Fibroblast of villous mesenchyme (primary cell): ENCODE measurements around the gene SAA1. TPM values are rescaled to one million over a fixed set of nuclear protein-coding genes. Genes with fewer than 3 reads are reported as not detected.

ENCODE experiments used
- DNase-seq: peaks from one replicate; pipeline ENCODE4 v3.0.0-alpha.2; 2010; ENCODE audit warnings: low read depth
- H3K4me3 ChIP-seq: 2 replicates; pipeline ENCODE4 v1.5.1; 2011; ENCODE audit warnings: low read depth, mild to moderate bottlenecking, low read length
- CTCF ChIP-seq: IDR thresholded peaks from 2 replicates; pipeline ENCODE4 v1.5.1; 2012; ENCODE audit warnings: low read depth, mild to moderate bottlenecking, low read length; ENCODE audit not compliant: insufficient read depth
- small RNA-seq: library from RNA; depleted of rRNA; stranded (forward); fragments of <200 nt; gene quantifications from one replicate; pipeline ENCODE3, GENCODE V24; 2012
- total RNA-seq: library from RNA; depleted of rRNA; stranded (reverse); fragments of >200 nt; gene quantifications from 2 replicates; pipeline ENCODE4 v1.2.3, GENCODE V29; 2012

Gene SAA1
- total RNA-seq, 1 donor, result 0.43 TPM

GRCh38 chr11:18317551-18317950 is 51.5 kb downstream of the SAA1 start:
- no peak for TF ChIP-seq CTCF
- DNase-seq, result no peak
- no peak overlapping the region for H3K4me3 ChIP-seq

Small RNA genes lying within 50 kb of the gene (small RNA-seq; reads per million reads assigned to genes)
- gene RNA5SP333 (not detected), gene RNA5SP334 (not detected)

Other genes with a start within 250 kb of the SAA1 start
- under 0.01 TPM in 2 replicates for gene TPH1, start 220.0 kb upstream of the SAA1 start, total RNA-seq
- gene SAAL1, start 160.2 kb upstream of the SAA1 start, total RNA-seq, result 17.4 and 18.1 TPM in 2 replicates
- not detected in 2 replicates for gene MRGPRX3, start 133.7 kb upstream of the SAA1 start, total RNA-seq
- gene MRGPRX4, start 93.4 kb upstream of the SAA1 start, total RNA-seq, result not detected in 2 replicates
- not detected in 2 replicates for gene SAA4, start 29.5 kb upstream of the SAA1 start, total RNA-seq
- 0.43 TPM in 1 of 2 replicates, not detected in the other for gene SAA2, start 17.6 kb upstream of the SAA1 start, total RNA-seq
- 39.6 and 70.8 TPM in 2 replicates for gene HPS5, start 55.9 kb downstream of the SAA1 start, total RNA-seq
- 92.0 and 101 TPM in 2 replicates for gene GTF2H1, start 56.3 kb downstream of the SAA1 start, total RNA-seq
- gene LDHA, start 128.3 kb downstream of the SAA1 start, total RNA-seq, result 497 and 586 TPM in 2 replicates
- gene LDHC, start 146.1 kb downstream of the SAA1 start, total RNA-seq, result 1.3 TPM in 1 of 2 replicates, not detected in the other
- gene LDHAL6A, start 189.6 kb downstream of the SAA1 start, total RNA-seq, result not detected in 2 replicates